CD4-positive, alpha-beta T cell treated with Interleukin-17A for 4 hours (primary cell): ENCODE data around the gene MICALL2.
"Not testable (repeated sequence)": the region's sequence is repeated elsewhere in the genome, so short reads cannot be mapped to it uniquely, and the experiment has no call there.

Experiments used
- DNase-seq: peaks from one replicate; pipeline ENCODE4 v3.0.0-alpha.2; 2020; ENCODE audit warnings: mixed read lengths

The MICALL2 gene

GRCh38 chr7:1447112-1447511, 12.2 kb downstream of the MICALL2 start:
- no peak for DNase-seq

GRCh38 chr7:1446620-1447032, 12.6 kb downstream of the MICALL2 start:
- DNase-seq = no peak

GRCh38 chr7:1446026-1446425, 13.2 kb downstream of the MICALL2 start:
- DNase-seq = not testable (repeated sequence)

- DNase-seq = no peak
Measured at GRCh38 chr7:1445341-1445740, 13.9 kb downstream of the MICALL2 start.

GRCh38 chr7:1444925-1445322, 14.3 kb downstream of the MICALL2 start:
- no peak for DNase-seq

GRCh38 chr7:1444214-1444924, 14.9 kb downstream of the MICALL2 start:
- no peak for DNase-seq

- not testable (repeated sequence) for DNase-seq
Measured at GRCh38 chr7:1443587-1444200, 15.6 kb downstream of the MICALL2 start.

- DNase-seq = no peak
Measured at GRCh38 chr7:1442355-1443124, 16.7 kb downstream of the MICALL2 start.

- DNase-seq = no peak
Measured at GRCh38 chr7:1441615-1442354, 17.5 kb downstream of the MICALL2 start.

GRCh38 chr7:1440620-1441019, 18.6 kb downstream of the MICALL2 start:
- DNase-seq = no peak

- DNase-seq = no peak
Measured at GRCh38 chr7:1439373-1440363, 19.6 kb downstream of the MICALL2 start.

GRCh38 chr7:1438821-1439220, 20.4 kb downstream of the MICALL2 start:
- DNase-seq = no peak

- no peak for DNase-seq
Measured at GRCh38 chr7:1438208-1438607, 21.1 kb downstream of the MICALL2 start.

- no peak for DNase-seq
Measured at GRCh38 chr7:1437155-1437880, 22.0 kb downstream of the MICALL2 start.

GRCh38 chr7:1436608-1437007, 22.7 kb downstream of the MICALL2 start:
- no peak for DNase-seq

- DNase-seq = no peak
Measured at GRCh38 chr7:1434891-1435670, 24.2 kb downstream of the MICALL2 start.

- no peak for DNase-seq
Measured at GRCh38 chr7:1434165-1434718, 25.0 kb downstream of the MICALL2 start.

GRCh38 chr7:1433128-1433920, 25.9 kb downstream of the MICALL2 start:
- DNase-seq = no peak
